ENCODE results near the gene ITPKB.

Gene ITPKB

DNA sequence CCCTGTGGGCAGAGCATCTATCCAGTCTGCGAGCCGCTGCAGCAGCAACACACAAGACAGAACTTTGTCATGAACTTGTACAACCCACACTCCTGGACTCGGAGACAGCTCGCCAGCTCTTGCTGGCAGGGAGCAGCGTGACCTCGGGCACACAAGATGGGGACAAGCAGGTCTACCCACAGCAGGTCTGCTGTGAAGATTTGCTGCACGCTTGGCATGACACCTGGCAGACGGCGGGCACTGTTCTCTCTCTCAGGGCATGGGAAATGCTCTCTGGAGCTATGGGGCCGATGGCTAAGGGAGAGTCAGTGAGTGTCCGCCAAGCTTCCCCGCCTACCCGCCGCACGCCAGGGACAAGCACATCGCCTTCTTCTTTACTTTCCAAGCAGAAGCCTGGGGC is 100.5 kb downstream of the ITPKB start:
- DNase-seq (ENCODE audit: low read depth, low spot score) = no peak

DNA sequence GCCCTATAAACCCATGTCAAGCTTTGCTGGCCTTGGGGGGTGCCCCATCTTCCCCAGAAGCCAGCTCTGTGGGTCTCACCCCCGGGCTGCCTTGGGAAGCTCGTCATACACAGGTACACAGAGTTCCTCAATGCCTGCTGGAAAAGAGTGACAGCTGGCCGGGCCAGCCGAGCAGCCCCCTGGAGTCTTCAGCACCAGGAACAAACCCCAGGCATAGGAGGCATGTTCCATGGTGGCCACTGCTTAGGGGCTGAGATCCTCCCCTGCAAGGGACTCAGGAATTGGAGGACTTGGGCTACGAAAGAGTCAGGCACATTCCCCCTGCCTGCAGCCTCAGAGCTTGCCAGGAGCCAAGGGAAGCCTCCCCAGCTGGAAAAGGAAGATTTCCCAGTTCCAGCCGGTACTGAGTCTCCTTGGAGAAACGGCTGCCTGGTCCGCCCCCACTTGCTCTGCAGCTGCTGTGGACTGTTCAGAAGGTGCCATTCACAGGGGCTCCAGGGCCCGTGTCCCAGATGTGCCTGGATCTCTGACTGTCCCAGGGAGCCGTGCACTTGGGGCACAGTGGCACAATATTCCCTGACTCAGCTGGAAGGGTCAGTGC is 101.0 kb downstream of the ITPKB start:
- no peak for DNase-seq (ENCODE audit: low read depth, low spot score)

GRCh38 chr1:226637147-226637935 is 101.7 kb downstream of the ITPKB start:
- no peak for DNase-seq (ENCODE audit: low read depth, low spot score)

GRCh38 chr1:226636847-226637096 is 102.3 kb downstream of the ITPKB start:
- DNase-seq (ENCODE audit: low read depth, low spot score) = no peak

GRCh38 chr1:226635456-226635941 is 103.6 kb downstream of the ITPKB start:
- DNase-seq (ENCODE audit: low read depth, low spot score) = no peak

DNA sequence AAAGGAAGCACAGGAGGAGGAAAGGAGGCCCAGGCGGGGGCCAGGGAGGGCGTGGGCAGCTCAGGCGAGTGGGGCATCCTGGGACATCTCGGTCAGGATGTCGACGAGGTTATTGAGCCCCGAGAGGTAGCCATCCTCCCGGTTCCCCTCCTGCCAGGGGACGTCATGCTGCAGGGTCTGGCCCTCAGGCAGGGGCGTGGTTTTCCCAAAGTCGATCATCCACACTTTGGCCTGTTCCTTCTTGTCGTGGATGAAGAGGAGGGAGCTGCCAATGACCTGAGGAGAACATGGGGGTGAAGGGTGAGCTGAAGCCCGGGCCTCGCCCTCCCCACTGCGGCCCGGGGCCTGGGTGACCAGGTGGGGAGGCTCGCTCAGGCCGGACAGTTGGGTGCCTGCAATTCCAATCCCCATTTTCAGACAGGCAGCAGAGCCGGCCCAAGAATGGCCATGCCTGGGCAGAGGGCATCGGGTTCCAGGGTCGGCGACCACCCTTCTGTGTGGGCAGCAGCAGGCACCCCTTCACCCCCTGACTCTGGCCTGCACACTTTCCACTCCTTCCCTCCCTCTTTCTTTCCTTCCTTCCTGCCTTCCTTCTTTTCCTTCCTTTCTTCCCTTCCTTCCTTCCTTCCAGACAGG is 104.4 kb downstream of the ITPKB start:
- DNase-seq (ENCODE audit: low read depth, low spot score) = no peak

DNA sequence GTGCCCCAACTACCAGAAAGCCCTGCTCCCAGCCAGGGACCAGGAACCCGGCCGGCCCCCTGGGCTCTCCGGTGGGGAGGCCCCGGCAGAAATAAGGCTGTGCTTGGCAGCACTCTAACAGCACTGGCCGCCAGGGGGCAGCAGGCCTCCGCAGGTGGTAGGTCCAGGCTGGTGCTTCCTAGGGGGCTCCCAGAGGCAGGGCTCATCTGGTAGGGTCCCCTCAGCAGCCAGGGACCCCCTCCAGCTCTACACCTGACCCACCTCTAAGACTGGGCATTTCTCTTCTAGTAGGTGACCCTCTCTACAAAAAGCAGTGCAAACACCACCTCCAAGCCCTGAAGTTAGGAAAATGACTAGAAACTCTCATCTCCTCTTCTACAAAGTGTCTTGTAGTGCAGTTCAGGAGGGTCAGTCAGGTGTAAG is 104.9 kb downstream of the ITPKB start:
- DNase-seq (ENCODE audit: low read depth, low spot score) = no peak

GRCh38 chr1:226633541-226634165 is 105.4 kb downstream of the ITPKB start:
- no peak for DNase-seq (ENCODE audit: low read depth, low spot score)

- no peak for DNase-seq (ENCODE audit: low read depth, low spot score)
Observed at GRCh38 chr1:226632922-226633351, 106.1 kb downstream of the ITPKB start.

GRCh38 chr1:226632169-226632879 is 106.8 kb downstream of the ITPKB start:
- DNase-seq (ENCODE audit: low read depth, low spot score) = no peak

DNA sequence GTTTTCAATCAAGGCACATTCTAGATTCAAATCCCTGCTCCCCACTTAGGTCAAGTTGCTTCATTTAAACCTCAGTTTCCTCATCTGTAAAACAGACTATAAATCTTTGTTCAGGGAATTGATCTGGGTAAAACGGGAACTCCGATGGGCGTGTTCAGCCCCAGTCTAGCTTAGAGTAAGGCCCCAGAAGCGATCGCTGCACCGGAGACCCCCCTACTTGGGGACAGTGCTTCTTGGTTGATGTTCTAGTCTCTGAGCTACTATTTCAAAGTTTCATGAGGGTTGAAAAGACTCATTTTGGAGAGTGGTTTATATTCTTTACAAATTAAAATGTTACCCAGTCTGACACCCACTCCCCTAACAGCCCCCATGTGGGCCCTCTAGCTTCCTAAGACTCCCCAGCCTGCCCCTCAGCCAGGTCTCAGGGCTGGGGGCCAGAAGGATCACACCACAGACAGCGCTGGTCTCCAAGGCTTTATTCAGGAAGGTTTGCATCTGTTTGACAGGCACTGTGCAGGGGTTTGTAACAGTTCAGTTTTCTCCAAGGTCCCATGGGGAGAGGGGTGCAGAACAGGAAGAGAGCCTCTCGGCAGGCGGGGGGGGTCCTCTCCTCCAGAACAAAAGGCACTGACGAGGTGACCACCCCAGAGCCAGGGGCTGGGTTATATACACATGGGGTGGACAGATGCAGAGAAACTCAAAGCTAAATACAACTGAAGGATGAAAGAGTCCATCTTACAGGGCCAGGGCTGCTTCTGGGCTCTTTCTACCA is 107.7 kb downstream of the ITPKB start:
- DNase-seq (ENCODE audit: low read depth, low spot score) = no peak

GRCh38 chr1:226630592-226630991 is 108.5 kb downstream of the ITPKB start:
- no peak for DNase-seq (ENCODE audit: low read depth, low spot score)

GRCh38 chr1:226629896-226630550 is 109.1 kb downstream of the ITPKB start:
- no peak for DNase-seq (ENCODE audit: low read depth, low spot score)

- no peak for DNase-seq (ENCODE audit: low read depth, low spot score)
Observed at GRCh38 chr1:226629210-226629895, 109.7 kb downstream of the ITPKB start.

GRCh38 chr1:226628612-226629155 is 110.4 kb downstream of the ITPKB start:
- no peak for DNase-seq (ENCODE audit: low read depth, low spot score)

DNA sequence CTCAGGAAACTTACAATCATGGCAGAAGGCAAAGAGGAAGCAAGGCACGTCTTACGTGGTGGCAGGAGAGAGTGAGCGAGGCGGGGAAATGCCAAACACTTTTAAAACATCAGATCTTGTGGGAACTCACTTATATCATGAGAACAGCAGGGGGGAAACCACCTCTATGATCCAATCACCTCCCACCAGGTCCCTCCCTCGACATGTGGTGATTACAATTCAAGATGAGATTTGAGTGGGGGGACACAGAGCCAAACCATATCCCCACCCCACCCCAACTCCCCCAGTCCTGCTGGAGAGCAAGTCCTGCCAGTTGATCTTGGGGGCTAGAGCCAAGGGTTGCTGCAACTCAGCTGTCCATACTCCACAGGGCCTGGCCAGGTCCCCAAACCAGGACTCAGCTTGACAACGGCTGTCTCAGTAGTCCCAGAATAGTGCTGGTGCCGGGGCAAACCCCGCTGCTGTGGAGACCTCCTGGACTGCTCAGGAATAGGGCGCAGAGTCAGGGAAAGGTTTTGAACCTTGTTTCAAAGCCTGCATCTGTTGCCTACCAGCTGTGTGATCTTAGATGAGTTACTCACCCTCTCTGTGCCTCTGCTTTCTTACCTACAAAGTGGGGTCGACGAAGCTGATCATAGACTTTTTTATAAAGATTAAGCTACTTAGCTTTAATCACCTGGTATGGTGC is 111.0 kb downstream of the ITPKB start:
- DNase-seq (ENCODE audit: low read depth, low spot score) = no peak

DNA sequence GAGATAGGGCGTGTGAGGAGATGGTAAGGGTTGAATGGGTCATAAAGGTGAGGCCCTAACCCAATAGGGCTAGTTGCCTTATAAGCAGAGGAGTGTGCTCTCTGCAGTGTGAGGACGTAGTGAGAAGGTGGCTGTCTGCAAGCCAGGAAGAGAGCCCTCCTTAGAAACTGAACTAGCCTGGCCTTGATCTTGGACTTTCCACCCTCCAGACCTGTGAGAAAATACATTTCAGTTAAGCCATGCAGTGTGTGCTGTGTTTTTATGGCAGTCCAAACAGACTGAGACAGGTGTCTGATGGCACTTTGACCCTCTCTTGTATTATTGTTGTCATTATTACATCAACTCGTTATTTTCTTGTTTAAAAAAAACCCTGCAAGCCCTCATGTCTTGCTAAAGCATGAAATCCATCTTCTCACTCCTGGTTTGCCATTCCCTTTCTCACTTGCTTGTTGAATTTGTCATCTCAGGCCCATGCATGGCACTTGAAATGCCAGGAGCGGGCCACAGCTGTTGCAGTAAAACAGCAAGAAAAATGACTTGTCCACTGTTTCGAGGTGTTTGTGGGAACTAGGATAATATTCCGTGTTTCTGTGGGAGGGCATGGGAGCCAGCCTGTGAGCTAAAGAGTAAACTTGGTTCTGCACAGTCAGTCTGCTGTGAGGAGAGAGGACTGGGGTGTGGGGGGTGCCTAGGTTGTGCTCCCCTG is 111.9 kb downstream of the ITPKB start:
- no peak for DNase-seq (ENCODE audit: low read depth, low spot score)

- no peak for DNase-seq (ENCODE audit: low read depth, low spot score)
Observed at GRCh38 chr1:226626577-226626956, 112.5 kb downstream of the ITPKB start.
